ENCODE measurements around the gene TMEM181.
"Not testable (repeated sequence)": the region's sequence is repeated elsewhere in the genome, so short reads cannot be mapped to it uniquely, and the experiment has no call there.

Gene TMEM181

DNA sequence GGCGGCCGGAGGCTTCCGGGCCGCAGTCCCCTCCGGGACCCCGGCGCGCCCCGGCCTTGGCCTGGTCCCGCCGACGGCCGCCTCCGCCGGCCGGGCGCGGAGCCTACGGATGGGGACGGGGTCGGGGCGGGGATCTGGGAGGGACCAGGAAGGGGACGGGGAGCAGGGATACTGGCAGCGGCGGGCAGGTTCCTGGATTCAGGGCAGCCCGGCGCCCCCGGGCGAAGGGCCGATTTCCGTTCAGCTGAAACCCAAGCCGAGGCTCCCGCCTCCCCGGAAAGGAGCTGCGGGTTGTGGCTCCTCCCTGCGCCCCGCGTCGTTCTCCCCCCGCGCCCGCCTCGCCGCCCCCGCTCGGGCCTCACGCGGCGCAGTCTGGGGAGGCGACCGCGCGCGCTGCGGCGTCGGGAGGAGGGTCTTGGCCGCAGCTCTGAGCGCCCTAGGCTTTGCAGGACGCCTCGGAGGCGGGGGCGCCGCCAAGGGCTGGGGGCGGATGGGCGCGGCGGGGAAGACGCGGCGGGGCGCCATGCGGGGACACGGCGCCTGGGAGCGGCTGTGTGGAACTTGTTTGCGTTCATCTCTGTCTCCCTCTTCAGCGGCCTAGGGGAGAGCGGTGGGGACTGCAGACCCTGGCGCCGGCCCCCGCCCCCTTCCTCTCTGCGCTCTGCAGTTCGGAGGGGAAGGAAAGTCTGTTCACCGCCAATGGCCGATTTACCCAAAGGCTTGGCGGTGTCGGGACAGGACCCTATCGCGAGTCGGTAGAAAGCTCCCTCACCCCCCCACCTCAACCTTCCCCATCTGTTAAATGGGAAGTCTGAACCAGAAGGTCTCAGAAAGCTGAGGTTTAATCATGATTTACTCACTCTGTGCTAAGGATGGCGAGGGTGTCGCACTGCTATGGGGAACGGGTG is 22.7 kb upstream of the TMEM181 start:
- ATAC-seq = peak; percentile 22
- DNase-seq = peak; percentile 20

- ATAC-seq (no peak), DNase-seq (no peak)
Observed at GRCh38 chr6:158538741-158539140, 21.1 kb upstream of the TMEM181 start.

GRCh38 chr6:158539413-158539812 is 20.5 kb upstream of the TMEM181 start:
- no peak for ATAC-seq

DNA sequence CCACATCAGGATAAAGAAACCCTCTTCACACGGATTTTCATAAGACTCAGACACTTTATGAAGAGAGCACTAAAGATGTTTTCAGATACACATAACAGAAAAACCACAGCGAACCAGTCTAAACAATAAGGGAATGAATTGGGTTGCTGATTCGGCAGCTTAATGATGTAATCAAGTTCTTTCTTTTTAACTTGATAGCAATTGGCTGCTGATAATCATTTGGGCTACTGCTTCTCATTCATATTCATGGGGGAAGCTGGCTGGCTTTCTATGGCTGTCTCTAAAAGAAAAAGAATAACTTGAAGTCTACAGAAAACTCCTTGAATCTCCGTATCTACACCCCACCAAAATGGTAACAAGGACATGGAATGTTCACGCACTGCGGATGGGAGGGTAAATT is 20.0 kb upstream of the TMEM181 start:
- DNase-seq = no peak
- ATAC-seq = no peak

More at GRCh38 chr6:158539413-158539812, 20.5 kb upstream of the TMEM181 start:
- DNase-seq = no peak

DNA sequence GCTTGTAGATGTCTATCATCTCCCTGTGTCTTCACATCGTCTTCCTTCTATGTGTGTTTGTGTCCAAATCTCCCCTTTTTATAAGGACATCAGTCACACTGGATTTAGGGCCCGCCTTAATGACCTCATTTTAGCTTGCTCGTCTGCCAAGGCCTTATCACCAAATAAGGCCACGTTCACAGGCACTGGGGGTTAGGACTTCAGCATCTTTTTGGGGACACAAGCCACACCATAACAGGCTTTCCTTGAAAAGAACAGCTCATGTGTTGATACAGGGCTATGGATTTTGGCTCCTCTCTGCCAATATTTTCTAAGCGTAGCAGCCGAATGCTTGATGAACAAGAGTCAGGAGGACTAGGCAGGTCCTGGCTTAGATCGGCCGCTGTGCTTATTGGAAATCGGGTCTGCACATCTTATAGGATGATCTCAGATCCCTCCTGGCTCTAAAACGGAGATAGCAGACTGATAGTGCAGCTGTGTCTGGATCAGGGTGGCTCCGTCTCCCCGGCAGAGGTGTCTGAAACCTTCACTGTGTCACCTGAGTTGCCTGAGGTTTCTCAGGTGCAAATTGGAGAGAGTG is 16.2 kb upstream of the TMEM181 start:
- no peak for DNase-seq
- ATAC-seq = no peak

DNA sequence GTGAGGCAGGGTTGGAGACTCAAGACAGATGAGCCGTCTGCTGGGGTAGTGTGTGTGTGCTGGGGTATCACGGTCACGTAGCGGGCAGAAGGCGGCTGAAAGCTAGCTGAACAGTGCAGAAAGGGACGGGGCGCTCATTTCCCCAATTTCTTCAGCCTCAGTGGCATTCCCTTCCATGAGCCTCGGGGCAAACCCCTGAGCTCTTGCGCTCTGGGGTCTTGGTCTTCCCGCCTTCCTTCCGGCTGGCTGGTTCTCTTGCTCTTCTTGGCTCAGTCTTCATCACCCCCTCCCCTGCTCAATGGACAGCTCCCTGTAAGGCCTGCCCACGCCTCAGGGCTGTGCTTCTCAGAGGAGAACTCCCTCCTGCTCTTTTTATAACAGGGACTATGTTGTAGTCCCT is 15.5 kb upstream of the TMEM181 start:
- ATAC-seq = no peak

DNA sequence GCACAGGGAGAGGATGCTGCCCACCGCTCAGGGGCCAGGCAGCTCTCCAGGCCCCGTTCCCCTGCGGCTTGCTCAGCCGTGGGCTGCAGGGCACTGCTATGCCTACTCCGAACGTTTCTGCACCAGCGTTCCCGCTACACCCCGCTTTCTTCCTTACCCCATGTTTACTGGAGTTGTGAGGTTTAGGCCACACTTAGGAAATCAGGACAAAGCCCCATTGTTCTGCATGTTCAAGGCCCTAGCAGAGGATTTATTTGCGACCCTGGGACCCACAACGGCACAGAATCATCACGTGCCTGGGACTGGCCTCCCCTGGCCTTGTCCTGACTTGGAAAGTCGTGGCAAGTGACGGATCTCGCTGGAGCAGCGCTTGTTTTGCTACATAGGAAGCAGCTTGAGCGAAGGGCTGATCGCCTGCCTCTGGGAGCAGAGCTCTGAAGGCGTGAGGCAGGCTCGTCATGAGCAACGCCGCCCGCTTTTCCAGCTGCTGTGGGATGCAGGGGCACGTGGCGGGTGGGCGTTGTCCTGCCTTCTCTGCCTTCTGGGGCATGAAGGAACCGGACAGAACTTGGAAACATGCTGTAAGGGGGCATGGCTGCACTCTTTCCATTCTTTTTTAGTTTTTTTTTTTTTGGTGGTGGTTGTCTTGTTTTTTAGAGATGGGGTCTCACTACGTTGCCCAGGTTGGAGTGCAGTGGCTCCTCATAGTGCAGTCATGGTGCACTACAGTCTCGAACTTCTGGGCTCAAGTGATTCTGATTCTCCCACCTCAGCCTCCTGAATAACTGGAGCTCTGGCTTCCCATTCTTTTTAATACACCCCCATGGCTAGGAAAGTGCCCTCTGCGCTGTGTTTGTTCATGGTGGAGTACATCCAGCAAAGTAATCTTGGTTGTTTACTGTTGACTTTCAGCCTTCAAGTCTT is 14.6 kb upstream of the TMEM181 start:
- DNase-seq (no peak), ATAC-seq (no peak)

More for the DNA sequence above, 15.5 kb upstream of the TMEM181 start:
- DNase-seq = no peak

DNA sequence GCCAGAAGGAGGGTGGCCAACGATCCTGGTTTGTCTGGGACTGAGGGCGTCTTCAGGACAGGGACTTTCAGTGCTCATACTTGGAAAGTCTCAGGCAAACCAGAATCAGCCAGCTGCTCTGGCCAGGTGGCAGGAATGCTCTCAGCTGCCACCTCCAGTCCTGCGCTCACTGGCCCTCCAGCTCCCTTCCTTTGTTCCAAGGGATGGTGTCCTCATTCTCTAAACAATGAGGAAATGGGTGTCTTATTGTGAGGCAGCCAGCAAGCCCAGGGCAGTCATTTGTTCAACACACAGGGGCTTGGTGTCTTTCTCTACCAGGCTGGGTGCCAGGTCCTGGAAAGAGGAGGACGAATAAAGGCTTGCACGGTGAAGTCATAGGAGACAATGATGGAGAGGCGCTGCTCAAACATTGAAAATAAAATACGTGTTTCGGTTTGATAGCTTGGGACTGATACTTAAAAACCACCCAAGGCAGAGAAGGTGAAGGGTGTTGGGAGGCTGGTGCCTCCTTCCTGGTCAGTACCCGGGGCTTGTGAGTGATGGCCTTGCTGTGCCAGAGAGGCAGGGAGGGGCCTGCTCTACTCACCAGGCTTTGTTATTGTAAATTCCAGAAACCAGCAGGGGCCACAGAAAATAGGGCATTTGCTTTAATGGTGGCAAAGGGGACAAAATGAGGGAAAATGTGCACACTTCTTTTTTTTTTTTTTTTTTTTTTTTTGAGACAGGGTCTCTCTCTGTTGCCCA is 11.3 kb upstream of the TMEM181 start:
- DNase-seq = no peak

DNA sequence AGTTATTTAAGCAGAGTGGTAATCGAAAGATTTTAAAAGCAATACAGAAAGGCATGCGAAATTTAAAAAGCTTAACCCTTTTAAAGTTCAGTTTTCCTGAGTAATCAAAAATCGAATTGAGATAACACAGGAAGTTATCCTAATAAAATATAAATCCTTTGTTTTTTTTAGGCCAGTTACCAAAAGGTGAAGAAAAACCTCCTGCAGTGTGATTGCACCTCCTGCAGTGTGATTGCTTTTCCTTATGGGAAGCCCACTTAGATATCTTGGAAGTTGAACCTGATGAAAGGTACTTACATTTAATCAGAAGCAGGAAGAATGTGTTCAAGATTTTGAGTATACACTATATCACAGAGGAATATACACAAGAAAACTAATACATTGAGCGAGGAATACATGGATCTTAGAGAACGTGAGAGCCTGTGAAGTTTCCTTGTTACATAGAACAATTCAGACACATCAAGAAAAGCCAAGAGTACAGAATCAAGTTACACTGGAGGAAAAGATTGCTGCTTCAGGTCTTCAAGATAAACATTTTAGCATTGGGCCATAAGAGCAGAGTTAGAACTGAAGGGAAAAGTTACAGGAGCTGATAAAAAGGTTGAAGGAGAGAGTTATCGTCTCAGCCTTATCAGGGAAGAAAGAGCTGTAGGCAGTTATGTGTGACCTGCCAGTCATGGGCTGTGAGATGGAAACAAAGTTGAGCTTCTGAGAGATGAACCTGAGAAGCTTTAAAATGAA is 7.7 kb upstream of the TMEM181 start:
- ATAC-seq = no peak

More for the DNA sequence above, 11.3 kb upstream of the TMEM181 start:
- no peak for ATAC-seq

GRCh38 chr6:158552796-158553138 is 7.1 kb upstream of the TMEM181 start:
- DNase-seq (no peak), ATAC-seq (no peak)

More for the DNA sequence above, 7.7 kb upstream of the TMEM181 start:
- DNase-seq = no peak

DNA sequence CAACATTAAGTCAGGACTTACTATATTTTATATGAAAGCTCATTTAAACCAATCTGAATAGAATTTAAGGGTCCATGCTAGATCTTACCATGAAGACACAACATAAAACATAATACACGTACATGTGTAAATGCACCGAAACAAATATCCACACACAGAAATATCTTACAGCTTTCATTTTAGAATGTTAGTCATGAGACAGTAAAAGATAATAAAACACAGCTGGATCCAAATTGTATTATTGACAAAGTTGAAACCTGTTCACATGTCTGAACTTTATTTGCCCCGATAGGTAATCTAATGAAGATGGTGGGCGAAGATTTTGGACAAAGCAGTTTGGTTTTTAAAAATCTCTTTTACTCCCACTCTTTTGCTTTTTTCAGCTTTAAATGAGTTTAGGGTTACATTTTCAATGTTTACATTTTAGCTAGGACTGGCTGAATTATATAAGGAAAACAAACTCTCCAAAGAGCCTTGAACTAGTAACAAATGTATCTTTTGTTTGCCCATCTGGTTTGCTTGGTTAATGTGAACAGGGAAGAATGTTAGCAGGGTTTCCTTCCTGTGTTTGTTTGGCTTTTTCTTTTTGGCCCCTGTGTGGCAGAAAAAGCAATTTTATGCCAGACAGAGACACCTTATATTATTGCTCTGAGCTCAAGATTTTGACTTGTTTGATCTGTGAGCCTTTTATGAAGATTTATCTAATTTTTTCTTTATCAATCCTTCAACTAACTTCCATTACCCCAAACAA is 5.1 kb upstream of the TMEM181 start:
- ATAC-seq = no peak
- no peak for DNase-seq

DNA sequence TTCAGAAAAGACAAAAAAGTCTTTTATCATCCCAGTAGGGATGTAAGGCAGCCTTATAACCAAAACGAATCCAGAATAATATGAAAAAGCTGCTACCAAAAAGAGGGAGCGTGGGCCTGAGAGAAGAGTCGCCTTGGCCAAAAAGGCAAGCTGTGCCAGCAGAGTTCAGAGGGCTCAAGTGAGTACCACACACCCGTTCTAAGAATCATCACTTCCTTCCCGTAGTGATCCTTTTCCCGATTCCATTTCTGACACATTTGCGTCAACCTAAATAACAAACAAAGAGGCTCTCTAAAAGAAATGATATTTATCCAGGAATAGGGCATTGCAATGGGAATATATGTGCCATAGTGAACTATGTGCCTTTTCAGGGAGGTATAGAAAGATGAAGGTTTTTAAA is 3.8 kb upstream of the TMEM181 start:
- no peak for ATAC-seq
- no peak for DNase-seq

DNA sequence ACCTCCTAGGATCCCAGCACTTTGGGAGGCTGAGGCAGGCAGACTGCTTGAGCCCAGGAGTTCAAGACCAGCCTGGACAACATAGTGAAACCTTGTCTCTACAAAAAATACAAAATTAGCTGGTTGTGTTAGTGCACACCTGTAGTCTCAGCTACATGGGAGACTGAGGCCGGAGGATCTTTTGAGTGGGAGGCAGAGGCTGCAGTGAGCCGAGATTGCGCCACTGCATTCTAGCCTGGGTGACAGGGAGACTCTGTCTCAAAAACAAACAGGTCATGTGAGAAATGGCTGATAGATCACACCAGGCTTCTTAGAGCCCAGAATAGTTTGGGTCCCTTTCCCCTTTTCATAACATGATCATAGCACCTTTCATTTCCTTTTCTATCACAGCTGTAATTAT is 2.8 kb upstream of the TMEM181 start:
- ATAC-seq, DNase-seq: not testable (repeated sequence)

DNA sequence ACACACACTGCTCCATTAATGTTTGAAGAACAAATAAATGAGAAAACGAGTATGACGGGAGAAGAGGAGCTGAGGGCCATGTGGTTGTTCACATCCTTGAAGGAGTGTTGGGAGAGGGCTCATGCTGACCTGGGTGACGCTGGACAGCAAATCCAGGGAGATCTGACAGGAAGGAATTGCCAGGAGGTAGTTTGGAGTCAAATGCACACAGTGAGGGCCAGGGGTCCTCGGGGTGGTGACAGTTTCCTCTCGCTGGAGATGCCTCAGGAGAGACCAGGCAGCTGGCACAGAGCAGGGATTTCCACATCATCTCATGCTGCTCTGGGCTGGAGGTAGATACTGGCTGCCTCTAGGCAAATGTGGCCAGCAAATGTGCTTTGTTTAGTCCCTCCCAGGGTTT is 2.0 kb upstream of the TMEM181 start:
- DNase-seq (no peak), ATAC-seq (no peak)

GRCh38 chr6:158558415-158559306 is 1.2 kb upstream of the TMEM181 start:
- ATAC-seq = no peak

GRCh38 chr6:158559338-158559894 is 475 bp upstream of the TMEM181 start:
- no peak for ATAC-seq

More at GRCh38 chr6:158558415-158559306, 1.2 kb upstream of the TMEM181 start:
- no peak for DNase-seq

DNA sequence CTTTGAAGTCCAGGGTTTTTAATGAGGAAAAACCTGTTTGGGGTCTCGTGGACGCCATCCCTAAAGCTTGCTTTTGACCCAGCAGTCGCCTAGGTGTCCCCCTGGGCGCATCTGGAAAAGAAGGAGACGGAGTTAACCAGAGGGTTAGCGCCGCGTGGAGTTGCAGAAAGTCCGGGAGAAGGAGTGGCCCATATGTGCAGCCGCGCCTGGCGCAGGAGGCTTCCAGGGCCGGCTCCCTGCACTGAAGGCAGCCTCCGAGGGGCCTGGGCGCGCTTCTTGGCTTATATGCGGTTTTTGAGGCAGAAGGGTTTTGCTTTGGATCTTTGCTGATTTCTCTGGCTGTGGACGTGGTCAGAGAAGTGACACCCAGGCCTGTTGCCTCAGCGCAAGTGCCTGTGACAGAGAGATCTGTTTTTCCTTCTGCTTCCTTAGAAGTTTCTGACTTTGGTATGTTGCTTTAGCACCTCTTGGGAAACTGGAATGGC is 987 bp downstream of the TMEM181 start:
- peak; percentile 34 for DNase-seq

More at GRCh38 chr6:158559338-158559894, 475 bp upstream of the TMEM181 start:
- DNase-seq = no peak

DNA sequence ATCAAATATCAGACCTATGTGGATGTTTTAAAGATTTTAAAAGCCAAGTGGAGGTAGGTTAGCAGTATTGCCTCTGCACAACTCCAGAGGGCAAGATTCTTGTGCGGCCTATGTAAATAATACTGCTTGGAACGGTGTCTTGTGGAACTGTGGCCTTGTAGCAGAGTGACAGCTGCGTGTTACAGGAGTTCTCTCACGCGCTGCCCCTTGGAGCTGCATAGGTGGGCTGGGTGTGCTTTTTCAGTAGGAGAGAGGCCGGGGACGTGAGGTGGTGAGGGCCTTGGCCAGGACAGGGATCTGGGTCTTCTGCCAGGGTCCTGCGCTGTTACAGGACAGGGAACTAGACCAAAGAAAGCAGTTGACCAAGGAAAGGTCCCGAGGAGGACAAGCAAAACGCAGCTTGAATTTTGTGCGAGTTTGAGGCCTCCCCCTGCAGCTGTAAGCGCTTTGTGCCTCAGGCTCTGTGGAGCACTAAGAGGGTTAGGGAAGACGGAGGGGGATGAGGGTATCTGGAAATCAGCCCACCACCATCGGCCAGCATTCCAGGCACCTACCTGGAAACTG is 1.5 kb downstream of the TMEM181 start:
- ATAC-seq = no peak

More for the DNA sequence above, 987 bp downstream of the TMEM181 start:
- ATAC-seq = no peak

More for the DNA sequence above, 1.5 kb downstream of the TMEM181 start:
- no peak for DNase-seq
